HFF-Myc (cell line): ENCODE data around the gene HES3.
A peak's percentile ranks its signal among the peaks of the same experiment; 100 is the strongest.
"Not testable (repeated sequence)": the region's sequence is repeated elsewhere in the genome, so short reads cannot be mapped to it uniquely, and the experiment has no call there.

Source experiments
- DNase-seq: peaks from one replicate; pipeline ENCODE4 v3.0.0-alpha.2; 2011; ENCODE audit warnings: low read depth; ENCODE audit errors: extremely low read depth
- H3K4me3 ChIP-seq: replicated peaks from 2 replicates; pipeline ENCODE4 v1.5.1; 2011; ENCODE audit warnings: low read depth, mild to moderate bottlenecking, control low read depth, low read length
- TF ChIP-seq, protein P1 (sequence below): IDR thresholded peaks from 2 replicates; pipeline ENCODE4 v1.5.1; 2012; ENCODE audit warnings: mild to moderate bottlenecking, low read depth, low read length, control low read depth; ENCODE audit errors: missing control alignments

Gene HES3

DNA sequence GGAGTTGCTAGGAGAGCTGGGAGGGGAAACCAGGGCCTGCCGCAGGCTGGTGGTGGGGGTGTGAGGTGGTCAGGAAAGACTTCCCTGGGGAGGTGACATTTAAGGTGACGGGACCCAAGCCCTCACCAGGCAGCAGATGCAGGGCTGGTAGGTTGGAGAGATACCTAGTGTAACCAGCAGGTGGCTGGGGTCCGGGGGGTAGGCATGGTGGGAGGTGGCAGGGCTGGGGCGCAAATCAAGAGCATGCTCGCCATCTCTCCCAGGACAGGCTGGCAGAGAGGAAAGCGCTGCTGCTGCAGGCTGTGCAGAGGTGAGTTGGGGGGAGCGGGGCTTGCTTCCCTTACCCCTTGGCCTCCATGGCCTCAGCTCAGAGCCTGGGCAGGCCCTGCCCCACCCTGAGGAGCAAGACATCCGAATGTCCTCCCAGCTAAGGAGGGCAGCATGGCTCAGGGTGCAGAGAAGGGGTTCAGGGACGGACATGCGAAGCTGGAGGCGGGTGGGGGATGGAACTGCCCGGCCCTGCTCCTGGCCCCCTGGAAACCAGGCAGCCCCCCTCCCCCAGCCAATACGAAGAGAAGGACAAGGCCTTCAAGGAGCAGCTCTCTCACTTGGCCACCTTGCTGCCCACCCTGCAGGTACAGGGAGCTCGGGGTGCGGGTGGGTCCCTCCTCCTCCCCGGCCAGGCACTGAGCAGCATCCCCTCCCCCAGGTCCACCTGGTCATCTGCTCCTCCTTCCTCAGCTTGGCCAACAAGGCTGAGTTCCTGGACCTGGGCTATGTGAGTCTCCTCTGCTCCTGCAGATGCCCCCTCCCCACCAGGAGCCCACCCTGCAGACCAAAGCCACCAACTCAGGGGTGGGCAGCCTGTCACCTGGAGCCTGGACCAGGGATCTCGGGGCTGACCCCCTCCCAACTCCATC, 34.1 kb upstream of the HES3 start:
- no peak for DNase-seq
- peak overlapping the region; percentile 63 for H3K4me3 ChIP-seq
- TF ChIP-seq, protein P1, sequence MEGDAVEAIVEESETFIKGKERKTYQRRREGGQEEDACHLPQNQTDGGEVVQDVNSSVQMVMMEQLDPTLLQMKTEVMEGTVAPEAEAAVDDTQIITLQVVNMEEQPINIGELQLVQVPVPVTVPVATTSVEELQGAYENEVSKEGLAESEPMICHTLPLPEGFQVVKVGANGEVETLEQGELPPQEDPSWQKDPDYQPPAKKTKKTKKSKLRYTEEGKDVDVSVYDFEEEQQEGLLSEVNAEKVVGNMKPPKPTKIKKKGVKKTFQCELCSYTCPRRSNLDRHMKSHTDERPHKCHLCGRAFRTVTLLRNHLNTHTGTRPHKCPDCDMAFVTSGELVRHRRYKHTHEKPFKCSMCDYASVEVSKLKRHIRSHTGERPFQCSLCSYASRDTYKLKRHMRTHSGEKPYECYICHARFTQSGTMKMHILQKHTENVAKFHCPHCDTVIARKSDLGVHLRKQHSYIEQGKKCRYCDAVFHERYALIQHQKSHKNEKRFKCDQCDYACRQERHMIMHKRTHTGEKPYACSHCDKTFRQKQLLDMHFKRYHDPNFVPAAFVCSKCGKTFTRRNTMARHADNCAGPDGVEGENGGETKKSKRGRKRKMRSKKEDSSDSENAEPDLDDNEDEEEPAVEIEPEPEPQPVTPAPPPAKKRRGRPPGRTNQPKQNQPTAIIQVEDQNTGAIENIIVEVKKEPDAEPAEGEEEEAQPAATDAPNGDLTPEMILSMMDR = peak; percentile 14

DNA sequence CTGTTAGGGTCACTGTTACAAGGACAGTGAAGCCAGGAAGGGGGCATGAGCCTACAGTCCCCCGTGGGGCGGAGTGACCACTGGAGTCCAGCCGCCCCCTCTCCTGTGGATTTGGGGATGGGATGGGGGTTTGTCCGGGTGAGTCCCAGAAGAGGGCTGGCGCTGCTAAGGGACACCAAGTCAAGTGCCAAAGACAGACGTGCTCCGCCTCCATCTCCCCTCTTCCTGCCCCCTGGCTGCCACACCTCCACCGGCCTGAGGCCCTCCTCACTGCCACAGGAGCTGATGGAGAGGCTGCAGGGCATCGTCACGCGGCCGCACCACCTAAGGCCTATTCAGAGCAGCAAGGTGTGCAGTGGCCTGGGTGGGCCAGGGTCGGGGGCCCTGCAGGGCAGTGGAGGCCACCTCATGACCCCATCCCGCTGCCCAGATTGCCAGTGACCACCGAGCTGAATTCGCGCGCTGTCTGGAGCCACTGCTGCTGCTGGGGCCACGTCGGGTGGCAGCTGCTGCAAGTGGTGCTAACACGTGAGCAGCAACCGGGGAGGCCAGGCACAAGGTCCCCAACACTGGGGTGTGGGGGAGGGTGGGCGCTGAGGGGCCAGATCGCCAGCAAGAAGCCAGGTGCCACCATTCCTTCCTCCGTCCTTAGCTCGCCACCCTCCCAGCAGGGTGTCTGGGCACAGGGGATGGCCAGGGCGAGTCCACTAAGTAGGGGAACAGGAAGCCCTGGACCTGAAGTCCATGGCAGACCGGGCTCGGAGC, 33.2 kb upstream of the HES3 start:
- no peak overlapping the region for H3K4me3 ChIP-seq
- DNase-seq = no peak
- TF ChIP-seq, protein P1 = no peak

DNA sequence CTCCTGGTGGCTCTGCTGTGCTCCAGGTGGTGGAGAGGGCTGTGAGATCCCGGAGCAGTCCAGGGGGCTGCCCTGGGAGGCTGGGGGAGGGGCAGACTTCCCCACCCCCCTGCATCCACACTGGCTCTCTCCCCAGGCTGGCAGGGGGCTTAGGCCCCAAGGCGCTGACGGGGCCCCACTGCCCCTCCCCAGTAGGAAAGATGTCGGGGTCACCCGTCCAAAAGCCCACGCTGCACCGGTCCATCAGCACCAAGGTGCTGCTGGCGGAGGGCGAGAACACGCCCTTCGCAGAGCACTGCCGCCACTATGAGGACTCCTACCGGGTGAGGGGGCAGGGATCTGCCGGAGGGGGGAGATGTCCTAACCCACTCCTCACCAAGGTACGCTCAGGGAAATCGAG, 32.2 kb upstream of the HES3 start:
- DNase-seq = no peak
- no peak overlapping the region for H3K4me3 ChIP-seq
- TF ChIP-seq, protein P1 = no peak

DNA sequence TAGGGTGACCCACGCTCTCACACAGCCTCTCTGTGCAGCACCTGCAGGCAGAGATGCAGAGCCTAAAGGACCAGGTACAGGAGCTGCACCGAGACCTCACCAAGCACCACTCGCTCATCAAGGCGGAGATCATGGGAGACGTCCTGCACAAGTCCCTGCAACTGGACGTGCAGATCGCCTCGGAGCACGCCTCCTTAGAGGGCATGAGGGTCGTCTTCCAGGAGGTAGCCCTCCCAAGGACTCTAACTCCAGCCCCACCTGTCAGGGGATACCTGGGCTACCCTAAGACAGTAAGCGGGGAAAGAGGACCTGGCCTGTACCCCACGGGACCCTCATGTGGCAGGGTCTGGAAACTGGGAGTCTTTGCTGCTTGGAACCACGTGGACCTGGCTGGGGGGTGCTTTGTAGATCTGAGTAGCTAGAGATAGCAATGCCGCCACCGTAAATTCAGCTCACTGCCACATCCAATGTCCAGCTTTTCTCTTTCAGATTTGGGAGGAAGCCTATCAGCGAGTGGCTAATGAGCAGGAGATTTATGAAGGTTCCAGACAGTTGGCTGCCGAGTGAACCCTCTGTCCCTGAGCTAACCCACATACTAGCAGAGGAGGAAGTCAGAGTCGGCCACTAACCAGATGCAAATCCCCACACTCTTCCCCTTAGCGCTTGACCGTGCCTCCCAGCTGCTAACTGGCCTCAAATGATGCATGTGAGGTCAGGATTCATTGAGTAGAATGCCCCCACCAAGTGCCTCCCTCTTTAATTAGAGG, 31.6 kb upstream of the HES3 start:
- no peak overlapping the region for H3K4me3 ChIP-seq
- TF ChIP-seq, protein P1 = no peak
- no peak for DNase-seq

DNA sequence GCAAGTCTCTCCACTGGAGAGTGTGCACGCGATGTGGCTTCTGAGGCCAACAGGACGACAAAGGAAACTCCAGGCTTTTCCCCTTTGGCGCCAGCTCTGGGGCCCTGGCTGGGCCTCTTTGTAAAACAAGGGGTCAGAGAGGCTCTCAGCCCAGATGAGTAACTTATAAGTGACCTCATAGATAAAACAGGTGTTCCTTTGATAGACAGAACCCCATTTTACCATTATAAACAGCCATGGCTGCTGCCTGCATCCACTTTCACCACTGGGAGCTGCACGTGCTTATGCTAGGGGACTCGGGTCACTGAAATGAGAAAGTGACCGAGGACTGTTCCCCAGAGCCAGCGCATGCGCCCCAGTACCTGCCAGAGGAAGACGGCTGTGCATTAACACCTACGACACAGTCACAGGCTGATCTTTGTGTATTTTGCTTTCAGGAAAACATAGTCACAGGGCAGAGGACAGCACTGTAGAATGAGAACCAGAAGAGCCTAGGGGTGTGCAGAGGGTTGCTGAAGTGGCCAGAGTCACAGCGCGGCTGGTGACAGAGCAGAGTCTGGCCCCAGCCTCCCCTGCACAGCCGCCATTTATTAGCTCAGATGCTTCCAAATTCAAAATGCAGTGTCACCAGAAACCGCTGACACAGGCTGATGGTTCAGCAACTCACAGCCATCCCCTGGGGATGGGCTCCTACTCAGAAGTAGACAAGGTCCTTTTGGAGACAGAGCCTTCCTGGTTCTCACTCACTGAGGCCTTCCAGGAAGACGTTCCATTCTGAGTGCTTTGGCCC, 25.4 kb upstream of the HES3 start:
- TF ChIP-seq, protein P1 = no peak
- H3K4me3 ChIP-seq = no peak overlapping the region
- DNase-seq = no peak

DNA sequence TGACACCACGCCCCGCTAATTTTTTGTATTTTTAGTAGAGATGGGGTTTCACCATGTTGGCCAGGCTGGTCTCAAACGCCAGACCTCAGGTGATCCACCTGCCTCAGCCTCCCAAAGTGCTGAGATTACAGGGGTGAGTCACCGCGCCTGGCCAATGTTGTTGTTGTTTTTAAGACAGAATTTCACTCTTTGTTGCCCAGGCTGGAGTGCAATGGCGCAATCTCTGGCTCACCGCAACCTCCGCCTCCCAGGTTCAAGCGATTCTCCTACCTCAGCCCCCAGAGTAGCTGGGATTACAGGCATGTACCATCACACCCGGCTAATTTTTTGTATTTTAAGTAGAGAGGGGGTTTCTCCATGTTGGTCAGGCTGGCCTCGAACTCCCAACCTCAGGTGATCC, 24.3 kb upstream of the HES3 start:
- DNase-seq = not testable (repeated sequence)

More for the DNA sequence above, 24.3 kb upstream of the HES3 start:
- not testable (repeated sequence) for H3K4me3 ChIP-seq
